Glomerular visceral epithelial cell (primary cell): ENCODE measurements around the gene PIBF1.
"Not testable (repeated sequence)": the region's sequence is repeated elsewhere in the genome, so short reads cannot be mapped to it uniquely, and the experiment has no call there.

ENCODE experiments used
- DNase-seq: peaks from one replicate; pipeline ENCODE4 v3.0.0-alpha.2; 2016; ENCODE audit errors: extremely low spot score

The PIBF1 gene

DNA sequence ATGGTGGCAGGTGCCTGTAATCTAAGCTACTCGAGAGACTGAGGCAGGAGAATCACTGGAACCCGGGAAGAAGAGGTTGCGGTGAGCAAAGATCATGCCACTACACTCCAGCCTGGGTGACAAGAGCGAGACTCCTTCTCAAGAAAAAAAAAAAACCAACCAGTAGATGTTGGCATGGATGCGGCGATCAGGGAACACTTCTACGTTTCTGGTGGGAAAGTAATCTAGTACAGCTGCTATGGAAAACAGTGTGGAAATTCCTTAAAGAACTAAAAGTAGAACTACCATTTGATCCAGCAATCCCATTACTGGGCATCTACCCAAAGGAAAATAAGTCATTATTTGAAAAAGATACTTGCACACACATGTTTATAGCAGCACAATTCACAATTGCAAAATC lies 119.6 kb downstream of the PIBF1 start:
- DNase-seq: not testable (repeated sequence)

DNA sequence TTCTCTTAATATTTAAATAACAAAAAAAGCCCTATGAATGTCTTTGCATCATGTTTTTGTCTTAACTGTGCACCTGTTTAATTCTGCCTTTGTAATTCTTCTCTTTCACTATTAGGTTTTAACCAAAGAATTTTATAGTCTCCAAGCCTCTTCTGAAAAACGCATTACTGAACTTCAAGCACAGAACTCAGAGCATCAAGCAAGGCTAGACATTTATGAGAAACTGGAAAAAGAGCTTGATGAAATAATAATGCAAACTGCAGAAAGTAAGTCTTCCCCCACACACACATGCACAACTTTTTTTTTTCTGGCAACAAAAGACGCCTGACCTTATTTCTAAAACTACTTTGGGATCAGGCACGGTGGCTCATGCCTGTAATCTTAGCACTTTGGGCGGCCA lies 126.5 kb downstream of the PIBF1 start:
- DNase-seq: no peak

DNA sequence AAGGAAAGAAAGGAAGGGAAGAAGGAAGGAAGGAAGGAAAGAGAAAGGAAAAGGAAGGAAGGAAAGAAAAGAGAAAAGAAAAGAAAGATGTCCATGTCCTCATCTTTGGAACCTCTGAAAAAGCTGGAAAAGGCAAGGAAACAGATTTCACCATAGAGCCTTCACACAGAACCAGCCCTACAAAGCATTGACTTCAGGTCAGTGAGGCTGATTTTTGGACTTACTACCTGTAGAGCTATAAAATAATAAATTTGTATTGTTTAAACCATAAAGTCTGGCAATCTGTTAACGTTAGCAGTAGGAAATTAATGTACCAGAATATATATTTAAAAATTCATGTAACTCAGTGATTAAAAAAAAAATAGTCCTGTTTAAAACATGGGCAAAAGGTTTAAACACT lies 130.0 kb downstream of the PIBF1 start:
- no peak for DNase-seq

DNA sequence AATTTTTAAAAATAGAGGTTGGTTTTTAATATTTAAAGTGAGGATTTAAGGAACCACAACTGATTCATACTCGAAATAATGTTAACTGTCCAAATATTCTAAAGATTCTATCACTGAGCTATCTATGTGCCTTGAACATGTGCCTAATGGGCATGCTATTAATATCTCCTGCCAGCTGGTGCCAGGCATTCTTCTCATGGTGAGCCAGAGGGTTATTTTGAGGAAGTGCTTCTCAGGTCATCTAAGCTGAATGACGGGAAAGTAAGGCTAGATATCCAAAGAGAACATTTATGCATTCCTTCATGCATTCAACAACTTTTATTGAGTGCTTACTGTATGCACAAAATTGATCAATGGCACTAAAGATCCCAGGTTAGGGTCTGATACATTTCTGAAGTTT lies 138.2 kb downstream of the PIBF1 start:
- DNase-seq: no peak

DNA sequence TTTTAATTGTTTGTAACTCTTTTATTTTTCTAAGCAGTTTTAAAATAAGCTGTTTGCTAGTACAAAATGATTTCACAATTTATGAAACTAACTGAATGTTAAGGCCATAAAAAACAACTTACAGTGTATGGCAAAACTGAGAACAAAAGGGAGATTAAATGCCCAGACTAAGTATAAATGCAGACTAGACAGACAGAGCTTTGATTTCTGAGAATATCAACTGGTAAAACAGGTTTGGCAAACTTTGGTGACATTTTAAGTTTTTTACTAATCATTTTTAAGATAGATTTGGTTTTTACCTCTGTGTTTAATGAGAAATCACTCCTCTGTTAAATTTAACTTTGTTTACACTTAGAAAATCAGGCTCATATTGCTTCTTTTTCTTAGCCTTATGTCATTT lies 149.4 kb downstream of the PIBF1 start:
- DNase-seq: no peak

DNA sequence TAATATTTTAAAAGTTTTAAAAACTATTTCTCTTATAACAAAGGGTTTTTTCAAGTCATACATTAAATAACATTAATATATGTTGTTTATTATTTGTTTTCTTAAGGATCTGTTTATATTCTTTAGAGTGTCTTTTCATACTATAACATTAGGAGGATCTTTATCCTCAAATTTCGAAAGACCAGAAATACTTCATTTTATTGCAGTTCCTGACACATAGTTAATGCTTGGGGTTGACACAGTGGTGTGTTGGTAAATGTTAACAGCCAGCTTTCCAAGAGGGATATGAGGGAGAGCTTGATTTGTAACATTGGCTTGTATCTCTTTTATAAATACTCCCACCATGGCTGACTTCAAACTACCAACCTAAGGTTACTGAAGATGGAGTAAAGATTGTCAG lies 150.3 kb downstream of the PIBF1 start:
- DNase-seq: no peak

DNA sequence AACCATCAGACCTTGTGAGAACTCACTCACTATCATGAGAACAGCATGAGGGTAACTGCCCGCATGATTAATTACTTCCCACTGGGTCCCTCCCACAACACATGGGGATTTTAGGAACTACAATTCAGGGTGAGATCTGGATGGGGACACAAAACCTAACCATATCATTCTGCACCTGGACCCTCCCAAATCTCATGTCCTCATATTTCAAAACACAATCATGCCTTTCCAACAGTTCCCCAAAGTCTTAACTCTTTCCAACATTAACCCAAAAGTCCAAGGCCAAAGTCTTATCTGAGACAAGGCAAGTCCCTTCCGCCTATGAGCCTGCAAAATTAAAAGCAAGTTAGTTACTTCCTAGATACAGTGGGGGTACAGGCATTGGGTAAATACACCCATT lies 164.3 kb downstream of the PIBF1 start:
- not testable (repeated sequence) for DNase-seq

DNA sequence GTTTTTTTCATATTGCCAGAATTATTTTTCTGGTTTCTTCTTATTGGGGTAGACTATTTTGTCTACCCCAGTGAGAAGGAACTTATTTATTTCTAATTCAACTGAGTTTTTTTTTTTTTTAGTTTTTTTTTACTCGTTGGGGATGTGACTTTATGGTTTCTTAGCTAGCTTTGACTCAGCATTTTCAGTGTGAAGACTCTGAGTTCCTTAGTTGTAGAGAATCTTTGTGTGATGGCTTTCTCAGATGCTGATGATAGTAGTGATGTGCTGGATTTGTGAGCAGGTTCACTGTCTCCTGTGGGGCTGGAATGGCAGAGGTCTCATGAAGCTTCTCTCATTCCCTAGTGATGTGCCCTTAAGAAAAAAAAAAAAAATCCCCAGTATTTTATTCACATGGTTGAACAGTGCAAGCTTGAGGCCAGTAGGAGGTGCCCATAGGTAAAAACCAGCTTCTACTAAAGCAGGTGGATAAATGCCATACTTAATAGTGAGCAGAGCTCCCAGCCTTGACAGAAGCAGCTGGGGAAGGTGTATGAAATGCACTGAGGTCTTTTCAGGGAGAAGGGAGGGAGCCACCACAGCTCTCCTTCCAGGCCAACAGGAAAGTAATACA lies 170.7 kb downstream of the PIBF1 start:
- DNase-seq: no peak

DNA sequence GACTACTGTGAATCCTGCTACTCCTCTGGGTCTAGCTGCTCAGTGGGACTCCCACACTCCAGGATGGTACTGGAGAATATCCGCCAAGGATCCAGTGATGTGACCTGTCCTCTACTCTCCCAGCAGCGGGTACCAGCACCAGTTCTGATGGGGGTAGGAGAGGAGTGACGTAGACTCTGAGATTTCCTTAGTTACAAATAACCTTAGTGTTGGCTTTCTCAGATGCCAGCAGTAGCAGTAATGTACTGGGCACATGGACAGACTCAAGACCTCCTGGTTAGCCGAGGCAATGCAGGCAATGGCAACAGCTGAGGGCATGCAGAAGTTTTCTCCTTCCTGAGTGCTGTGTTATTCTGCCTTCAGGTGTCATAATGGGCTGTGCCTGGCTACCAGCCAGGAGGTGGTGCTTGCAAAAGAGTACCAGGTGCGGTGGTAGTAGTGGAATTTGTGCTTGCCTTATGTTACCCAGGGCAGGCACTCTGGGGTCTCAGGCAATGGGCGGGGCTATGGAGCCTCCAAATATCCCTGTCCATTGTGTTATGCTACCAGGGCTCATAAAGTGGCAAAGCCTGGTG lies 171.5 kb downstream of the PIBF1 start:
- no peak for DNase-seq

DNA sequence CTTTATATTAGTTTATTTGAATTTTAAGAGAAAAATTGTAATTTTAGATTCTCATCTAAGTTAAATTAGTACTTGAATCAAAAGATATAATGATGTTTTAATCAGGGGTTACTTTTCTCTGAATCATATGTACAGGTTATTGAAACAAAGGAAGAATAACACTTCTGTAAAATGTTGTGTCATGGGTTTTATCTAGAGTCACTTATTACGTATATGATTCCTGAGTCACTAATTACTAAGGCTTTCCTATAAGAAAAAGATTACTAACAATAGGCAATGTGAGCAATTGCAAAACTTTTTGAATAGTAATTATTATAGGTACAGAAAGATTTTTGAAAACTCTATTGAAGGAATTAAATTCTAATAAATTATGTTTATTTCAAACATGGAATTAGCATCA lies 177.7 kb downstream of the PIBF1 start:
- DNase-seq: no peak

DNA sequence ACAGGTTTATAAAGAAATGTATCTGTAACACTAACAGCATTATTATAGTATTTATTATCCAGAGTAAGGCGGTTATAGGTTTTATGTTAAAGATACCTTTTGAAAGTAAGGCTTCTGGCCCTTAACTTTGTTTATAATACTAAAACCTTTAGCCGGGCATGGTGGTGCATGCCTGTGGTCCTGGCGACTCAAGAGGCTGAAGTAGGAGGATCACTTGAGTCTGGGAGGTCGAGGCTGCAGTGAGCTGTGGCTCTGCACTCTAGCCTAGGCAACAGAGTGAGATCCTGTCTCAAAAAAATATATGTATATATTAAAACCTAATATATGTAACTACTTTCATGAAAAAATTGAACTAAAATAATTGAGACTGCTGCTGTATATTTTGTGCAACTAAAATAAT lies 178.2 kb downstream of the PIBF1 start:
- DNase-seq: no peak

DNA sequence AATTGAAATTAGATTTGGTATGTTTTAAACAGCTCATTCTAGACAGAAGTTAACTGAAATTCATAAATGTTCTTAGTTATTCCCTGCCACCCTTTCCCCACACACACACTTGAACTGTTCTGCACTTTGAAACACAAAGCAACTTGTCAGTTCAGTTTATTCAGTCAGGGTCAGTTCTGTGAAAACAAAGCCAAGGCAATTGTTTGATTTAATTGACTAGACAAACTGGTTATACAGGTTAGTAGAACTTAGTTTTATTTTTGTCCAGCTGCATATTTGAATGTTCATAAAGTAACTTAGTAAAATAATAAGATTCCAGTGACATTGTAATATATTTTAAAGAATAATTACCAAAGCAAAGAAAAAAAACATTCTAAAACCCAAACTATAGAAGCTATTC lies 178.6 kb downstream of the PIBF1 start:
- no peak for DNase-seq

DNA sequence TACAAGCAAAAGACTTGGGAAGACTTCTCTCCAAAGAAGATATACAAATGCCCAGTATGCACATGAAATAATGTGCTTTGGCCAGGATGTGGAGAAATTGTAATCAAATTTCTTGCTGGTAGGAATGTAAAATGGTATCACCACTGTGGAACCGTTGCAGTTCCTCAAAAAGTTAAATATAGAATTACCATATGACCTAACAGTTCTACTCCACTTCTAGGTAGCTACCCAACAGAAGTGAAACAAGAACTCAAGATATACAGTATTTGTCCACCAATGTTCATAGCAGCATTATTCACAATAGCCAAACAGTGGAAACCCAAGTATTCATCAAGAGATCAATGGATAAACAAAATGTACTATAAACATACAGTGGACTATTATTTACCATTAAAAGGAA lies 181.8 kb downstream of the PIBF1 start:
- DNase-seq: no peak

DNA sequence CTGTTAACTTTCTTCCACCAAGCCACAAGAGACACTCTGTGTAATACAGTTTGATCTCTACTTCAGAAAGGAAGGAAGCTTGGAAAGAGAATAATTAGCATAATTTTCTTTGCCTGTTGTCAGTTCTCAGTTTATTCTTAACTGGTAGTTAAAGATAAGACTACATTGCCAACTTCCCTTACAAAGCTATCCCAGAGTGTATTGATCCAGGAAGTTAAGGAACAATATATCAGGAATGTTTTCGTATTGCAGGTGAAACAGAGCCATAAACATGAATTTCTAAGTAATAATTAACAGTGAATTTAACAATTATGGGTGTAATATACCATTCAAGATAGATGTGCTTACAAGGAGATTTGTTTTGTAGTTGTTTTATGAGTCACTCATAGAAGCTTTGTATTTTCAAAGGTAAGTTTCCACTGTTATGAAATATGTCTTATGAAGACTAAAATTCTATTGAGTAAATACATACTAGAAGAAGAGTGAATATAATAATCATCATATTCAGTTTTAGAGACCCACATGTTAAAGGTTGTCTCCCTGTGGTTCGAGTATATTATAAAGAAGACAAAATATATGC lies 188.5 kb downstream of the PIBF1 start:
- DNase-seq: no peak

DNA sequence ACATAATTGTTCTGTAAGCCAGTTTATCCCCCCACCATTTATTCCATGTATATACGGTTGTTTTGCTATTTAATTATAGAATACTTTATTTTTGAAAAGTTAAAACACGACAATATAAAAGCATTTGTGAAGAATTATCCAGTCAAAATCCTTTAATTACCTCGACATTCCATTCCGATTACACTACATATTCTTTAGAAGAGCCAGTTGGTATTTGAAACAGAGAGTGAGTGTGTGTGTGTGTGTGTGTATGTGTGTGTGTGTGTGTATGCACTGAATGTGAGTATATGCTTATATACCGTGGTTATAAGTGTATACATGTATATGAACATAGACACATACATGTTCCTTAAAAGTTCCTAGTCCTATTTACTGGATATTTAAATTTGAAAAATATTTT lies 189.0 kb downstream of the PIBF1 start:
- no peak for DNase-seq

DNA sequence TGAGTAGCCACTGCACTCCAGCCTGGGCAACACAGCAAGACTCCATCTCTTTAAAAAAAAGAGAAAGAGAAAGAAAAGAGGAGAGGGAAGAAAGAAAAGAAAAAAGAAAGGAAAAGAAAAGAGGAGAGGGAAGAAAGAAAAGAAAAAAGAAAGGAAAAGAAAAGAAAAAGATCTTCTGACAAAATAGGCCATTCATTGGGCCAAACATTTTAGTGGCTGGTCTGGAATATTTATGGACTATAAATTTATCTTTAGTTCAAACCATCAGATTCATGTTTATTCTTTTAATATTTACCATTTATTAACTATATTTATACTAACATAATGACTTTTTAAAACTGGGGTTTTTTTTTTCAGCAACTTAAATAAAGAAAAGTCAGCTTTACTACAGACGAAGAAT lies 191.3 kb downstream of the PIBF1 start:
- no peak for DNase-seq

DNA sequence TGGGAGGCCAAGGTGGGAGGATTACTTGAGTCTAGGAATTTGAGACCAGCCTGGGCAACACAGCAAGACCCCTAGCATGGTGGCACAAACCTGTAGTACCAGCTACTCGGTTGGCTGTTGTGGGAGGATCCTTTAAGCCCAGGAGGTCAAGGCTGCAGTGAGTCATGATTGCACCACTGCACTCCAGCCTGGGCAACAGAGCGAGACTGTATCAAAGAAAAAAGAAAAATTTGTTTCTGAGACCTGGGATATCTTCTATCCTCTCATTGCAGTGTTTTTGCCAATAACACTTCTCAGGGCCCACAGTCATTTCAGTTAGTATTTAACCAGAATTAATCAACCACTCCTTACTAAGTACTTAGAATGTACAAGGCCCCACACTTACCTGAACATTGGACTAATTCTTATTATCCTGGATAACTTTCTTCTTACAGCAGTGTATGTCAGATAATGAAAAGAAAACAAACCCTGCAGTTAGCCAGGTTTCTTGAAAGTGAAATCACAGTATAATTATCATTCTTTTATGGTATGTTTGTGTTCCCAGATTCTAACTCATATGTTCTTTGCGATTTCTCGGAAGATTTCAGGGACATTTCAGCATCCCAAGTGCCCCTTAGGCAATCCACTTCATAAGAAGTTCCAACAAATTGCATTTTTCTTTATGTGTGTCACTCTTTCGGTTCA lies 201.3 kb downstream of the PIBF1 start:
- DNase-seq: peak; percentile 56

DNA sequence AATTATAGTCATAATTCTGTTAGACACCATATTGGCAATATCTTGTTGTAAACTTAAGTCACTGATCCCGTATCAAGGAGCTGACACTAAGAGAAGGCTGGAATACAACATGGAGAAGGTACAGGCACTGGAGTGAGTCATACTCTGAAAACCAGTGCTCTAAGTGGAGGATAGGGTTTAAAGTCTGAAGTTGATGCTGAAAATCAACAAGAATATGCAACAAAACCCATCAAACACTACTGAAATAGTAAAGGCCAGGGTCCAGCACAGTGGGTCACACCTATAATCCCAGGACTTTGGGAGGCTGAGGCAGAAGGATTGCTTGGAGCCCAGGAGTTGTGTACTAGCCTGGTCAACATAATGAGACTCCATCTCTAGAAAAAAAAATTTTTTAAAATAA lies 203.7 kb downstream of the PIBF1 start:
- DNase-seq: no peak

DNA sequence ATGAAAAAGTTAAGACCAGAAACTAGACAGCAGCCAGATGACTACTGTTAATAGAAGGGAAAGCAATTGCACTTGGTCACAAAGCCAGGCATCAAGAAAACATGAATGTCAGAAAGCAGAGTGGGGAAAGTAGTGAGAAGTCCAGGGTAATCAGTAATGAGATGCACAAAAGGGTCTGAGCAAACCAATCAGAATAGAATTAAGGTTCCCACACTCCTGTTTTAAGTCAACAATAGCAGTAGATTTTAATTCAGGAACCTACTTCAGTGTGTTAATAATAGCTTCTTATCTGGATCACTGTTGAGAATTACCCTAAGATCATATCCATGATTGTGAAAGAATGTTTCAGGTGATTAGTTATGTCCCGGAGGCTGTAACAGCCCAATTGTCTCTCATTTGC lies 204.3 kb downstream of the PIBF1 start:
- DNase-seq: no peak

DNA sequence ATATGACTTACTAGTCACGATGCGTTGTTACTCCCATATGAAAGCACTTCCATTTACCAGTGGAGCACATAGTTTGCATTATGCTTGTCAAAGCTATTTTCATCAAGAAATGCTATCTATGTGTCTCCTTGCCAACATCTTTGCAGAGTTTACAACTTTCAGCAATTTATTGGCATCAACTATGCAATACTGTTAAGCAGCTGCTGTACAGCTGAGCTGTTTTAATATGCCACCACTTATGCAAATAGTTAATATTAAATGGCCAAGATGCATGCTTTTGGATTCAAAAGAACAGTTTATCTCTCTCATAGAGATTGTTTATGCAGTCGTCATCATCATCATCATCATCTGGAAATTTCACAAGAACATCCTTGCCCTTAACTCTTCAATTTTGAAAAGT lies 209.0 kb downstream of the PIBF1 start:
- no peak for DNase-seq

DNA sequence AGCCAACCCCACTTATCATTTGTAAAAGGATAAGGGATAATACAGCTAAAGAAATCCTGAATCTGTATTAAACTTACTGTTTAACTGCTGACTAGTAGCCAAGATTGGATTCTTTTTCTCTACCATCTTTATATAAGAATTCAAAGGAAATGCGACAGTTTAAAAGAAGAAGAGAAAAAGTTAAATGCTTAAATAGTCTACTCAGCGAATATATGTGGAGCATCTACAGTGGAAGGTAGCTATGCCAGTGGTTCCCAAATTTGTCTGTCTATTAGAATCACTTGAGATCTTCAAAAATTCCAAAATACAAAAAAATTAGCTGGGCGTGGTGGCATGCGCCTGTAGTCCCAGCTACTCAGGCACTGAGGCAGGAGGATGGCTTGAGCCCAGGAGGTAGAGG lies 216.1 kb downstream of the PIBF1 start:
- no peak for DNase-seq

DNA sequence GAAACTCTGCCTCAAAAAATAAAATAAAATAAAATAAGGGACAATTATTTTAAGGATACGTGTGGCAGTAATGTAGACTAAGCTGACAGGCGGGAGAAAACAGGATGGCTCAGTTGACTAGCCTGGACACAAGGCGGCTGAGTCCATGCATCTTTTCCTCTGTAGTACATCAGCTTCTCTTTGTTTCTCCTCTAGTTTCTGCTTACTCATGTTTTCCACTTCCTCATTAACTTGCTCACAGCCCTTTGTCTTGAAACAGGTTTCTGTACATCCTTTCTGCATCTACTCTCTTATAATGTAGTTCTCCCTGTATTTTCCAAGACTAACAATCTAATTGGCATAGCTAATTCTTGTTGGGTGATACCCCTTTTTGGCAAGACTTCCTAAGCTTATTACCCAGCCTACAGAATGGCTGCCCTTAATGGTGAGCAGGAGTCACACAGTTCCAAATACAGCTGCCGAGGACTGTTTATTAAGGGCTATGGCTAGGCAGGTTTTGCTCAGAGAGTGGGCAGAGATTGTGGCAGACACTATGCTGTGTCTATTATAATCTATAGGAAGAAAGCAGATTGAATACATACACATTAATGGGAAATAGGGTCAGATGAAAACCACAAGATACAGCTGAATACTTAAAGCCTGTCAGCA lies 218.2 kb downstream of the PIBF1 start:
- DNase-seq: no peak

DNA sequence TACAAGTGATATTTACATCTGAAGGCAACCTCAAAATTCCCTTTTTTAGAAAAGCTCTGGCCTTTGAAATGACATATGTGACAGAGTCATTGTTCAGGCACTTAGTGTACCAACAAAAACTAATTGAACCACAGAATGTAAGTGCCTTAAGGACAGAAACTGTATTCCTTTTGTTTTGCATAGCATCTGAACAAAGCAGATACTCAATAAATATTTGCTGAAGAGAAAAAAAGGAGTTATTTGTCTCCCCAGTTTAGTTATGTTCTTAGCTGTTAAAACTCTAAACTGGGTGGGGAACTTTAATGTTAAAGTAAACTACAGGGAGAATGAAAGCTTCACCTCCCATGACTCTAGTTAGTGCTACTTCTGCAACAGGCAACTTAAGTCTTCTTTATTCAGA lies 220.0 kb downstream of the PIBF1 start:
- no peak for DNase-seq
